Activated CD8-positive, alpha-beta memory T cell treated with anti-CD3 and anti-CD28 coated beads, Interleukin-2, amount 10 ng/mL, durations not matched to agents 7 days and 5 days (primary cell): ENCODE results near the gene ZFYVE28. TPM values are rescaled to one million over a fixed set of nuclear protein-coding genes. Genes with fewer than 3 reads are reported as not detected.

ENCODE experiments used
- ATAC-seq: fragments of 150-1000 bp; cut with Tn5 transposase; one replicate; pipeline ENCODE4 v1.10.0; 2021; ENCODE audit warnings: moderate library complexity
- CTCF ChIA-PET: fragments of 350-600 bp; sonication (Branson Sonifier 250); formaldehyde crosslinking; loops from one replicate; lab custom pipeline; 2021; ENCODE audit warnings: antibody characterized with exemption; lab: Charles Lee
- DNase-seq: peaks from one replicate; pipeline ENCODE4 v3.0.0-alpha.2; 2020
- H3K27ac Mint-ChIP-seq: one replicate; pipeline ENCODE4 v1.8.0; 2021; ENCODE audit warnings: mild to moderate bottlenecking, mixed read lengths
- H3K27me3 Mint-ChIP-seq: one replicate; pipeline ENCODE4 v1.8.0; 2021; ENCODE audit warnings: mixed read lengths
- H3K36me3 Mint-ChIP-seq: one replicate; pipeline ENCODE4 v1.8.0; 2021; ENCODE audit warnings: mild to moderate bottlenecking, mixed read lengths
- H3K4me1 Mint-ChIP-seq: one replicate; pipeline ENCODE4 v1.8.0; 2021; ENCODE audit warnings: mixed read lengths
- H3K4me3 Mint-ChIP-seq: one replicate; pipeline ENCODE4 v1.8.0; 2021; ENCODE audit warnings: mild to moderate bottlenecking, moderate library complexity, mixed read lengths
- H3K9me3 Mint-ChIP-seq: one replicate; pipeline ENCODE4 v1.8.0; 2022; ENCODE audit warnings: low read depth, mixed read lengths
- total RNA-seq, 2 experiments: library from RNA; stranded (reverse); gene quantifications; one replicate each; pipeline ENCODE4 v1.2.3, GENCODE V29; 2021

Gene ZFYVE28
- total RNA-seq, 2 experiments from 2014 or later = 12.5 to 30.3 TPM

DNA sequence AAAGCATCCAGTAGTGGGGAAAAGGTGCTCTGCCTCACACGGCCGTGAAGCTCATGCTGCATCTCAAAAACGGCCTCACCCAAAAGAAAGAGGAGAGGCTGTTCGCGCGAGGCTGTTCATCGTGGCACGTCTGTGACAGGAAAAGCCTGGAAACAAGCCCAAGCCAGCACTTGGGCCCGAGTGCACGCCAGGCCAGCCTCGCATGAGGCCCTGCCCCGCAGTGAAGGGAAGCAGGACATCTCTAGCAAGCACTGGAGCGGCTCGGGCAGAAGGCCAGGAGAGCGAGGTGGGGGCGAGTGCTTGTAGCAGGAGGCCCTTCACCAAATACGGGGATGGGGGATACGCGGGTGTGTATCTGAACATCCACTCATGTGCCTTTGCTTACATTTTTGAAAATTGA, 116.6 kb downstream of the ZFYVE28 start:
- CTCF ChIA-PET = interaction anchor here (1.2 kb wide), 1 partner anchor 11 kb away, joined by 3 read pairs; no protein-coding TSS in a partner anchor
- Mint-ChIP-seq H3K27ac (no peak overlapping the region), H3K4me3 (no peak overlapping the region), H3K27me3 (no peaks in the 10 kb centered on the region), H3K4me1 (peaks cover 6% of the 10 kb centered on the region), H3K9me3 (peaks cover 2% of the 10 kb centered on the region), H3K36me3 (peaks cover 4% of the 10 kb centered on the region)
- DNase-seq (peak; percentile 34), ATAC-seq (no peak)

- CTCF ChIA-PET = no interaction called here
- Mint-ChIP-seq H3K9me3 (no peaks in the 10 kb centered on the region), H3K27ac (no peak overlapping the region), H3K27me3 (no peaks in the 10 kb centered on the region), H3K4me3 (no peak overlapping the region), H3K4me1 (peaks cover 6% of the 10 kb centered on the region), H3K36me3 (peaks cover 4% of the 10 kb centered on the region)
- DNase-seq (peak; percentile 37), ATAC-seq (no peak)
These were observed 117.2 kb downstream of the ZFYVE28 start for GRCh38 chr4:2301225-2301642.

DNA sequence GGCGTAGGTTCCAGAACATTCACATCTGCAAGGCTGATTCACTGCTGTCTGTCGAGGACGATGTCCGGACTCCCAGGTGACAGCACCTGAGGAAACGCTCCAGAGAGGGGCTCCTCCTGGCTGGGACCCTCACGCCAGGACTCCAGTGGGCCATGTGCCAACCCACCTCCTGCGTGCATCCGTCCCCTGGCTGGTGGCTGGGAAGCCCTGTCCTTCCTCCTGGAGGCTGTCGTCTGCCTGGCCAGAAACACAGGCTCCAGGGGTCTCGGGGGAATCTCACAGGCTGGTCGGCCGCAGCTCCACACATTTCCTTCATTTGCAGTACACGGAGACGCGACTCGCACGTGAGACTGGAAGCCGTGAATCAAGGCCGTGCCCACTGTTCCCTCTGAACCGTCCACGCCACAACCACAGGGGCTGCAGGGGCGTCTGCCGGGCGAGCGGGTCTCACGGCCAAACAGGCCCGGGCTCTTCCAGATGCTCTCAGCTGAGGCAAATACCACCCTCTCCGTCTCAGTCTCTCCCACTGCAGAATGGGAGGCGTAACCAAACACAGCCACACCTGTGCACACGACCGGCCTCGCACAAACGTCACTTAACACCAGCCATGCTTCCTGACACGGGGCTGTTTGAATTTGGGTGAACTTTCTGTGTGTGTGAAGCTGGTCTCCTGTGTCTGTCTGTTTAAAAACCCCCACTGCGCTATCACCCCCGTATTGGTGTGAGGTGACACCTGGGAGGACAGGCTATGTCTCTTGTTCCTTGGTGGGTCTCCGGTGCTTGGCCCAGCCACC, 117.8 kb downstream of the ZFYVE28 start:
- DNase-seq (peak; percentile 29), ATAC-seq (no peak)
- no peak overlapping the region for H3K4me3 Mint-ChIP-seq
- H3K36me3 Mint-ChIP-seq = peaks cover 4% of the 10 kb centered on the region
- H3K4me1 Mint-ChIP-seq = peaks cover 8% of the 10 kb centered on the region
- no peak overlapping the region for H3K27ac Mint-ChIP-seq
- CTCF ChIA-PET = no interaction called here
- H3K27me3 Mint-ChIP-seq = no peaks in the 10 kb centered on the region
- no peaks in the 10 kb centered on the region for H3K9me3 Mint-ChIP-seq

DNA sequence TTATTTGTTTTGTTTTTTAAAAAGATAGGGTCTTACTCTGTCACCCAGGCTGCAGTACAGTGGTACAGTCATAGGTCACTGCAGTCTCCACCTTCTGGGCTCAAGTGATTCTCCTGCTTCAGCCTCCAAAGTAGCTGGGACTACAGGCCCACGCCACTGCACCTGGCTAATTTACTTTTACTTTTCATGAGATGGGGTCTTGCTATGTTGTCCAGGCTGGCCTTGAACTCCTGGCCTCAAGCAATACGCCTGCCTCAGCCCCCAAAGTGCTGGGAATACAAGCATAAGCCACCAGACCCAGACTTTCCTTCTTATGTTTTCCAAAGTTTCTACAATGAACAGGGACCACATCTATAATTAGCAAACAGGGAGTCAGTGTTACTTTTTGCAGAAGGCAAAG, 118.7 kb downstream of the ZFYVE28 start:
- Mint-ChIP-seq H3K27ac (no peak overlapping the region), H3K27me3 (no peaks in the 10 kb centered on the region), H3K9me3 (no peaks in the 10 kb centered on the region), H3K4me3 (no peak overlapping the region), H3K4me1 (peaks cover 14% of the 10 kb centered on the region), H3K36me3 (peaks cover 4% of the 10 kb centered on the region)
- ATAC-seq = no peak
- CTCF ChIA-PET = no interaction called here
- no peak for DNase-seq

DNA sequence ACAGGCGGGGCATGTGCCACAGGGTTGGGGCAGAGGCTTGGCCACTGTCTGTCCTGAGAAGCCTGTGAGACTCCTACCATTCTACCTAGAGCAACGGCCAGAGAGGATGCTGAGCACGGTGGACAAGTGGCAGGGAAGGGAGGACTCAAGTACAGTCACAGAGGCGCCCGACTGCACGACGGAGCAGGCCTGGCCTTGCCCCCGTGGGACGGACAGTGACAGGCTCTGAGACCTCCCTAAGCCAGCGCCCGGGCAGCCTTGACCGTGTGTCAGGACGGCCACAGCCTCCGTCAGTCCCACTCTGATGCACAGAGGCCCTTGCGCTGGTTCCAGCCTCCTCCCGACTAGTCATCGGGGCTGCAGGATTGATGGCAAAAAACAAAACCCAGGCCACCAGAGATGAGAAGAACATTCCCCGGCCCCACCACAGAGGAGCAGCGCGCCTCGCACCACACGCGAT, 119.9 kb downstream of the ZFYVE28 start:
- H3K27me3 Mint-ChIP-seq = no peaks in the 10 kb centered on the region
- DNase-seq = no peak
- no peak for ATAC-seq
- H3K9me3 Mint-ChIP-seq = no peaks in the 10 kb centered on the region
- H3K4me3 Mint-ChIP-seq = no peak overlapping the region
- no peak overlapping the region for H3K27ac Mint-ChIP-seq
- H3K4me1 Mint-ChIP-seq = peaks cover 17% of the 10 kb centered on the region
- CTCF ChIA-PET = no interaction called here
- peaks cover 7% of the 10 kb centered on the region for H3K36me3 Mint-ChIP-seq

- no peak for ATAC-seq
These were observed 120.6 kb downstream of the ZFYVE28 start for GRCh38 chr4:2297606-2298531.

GRCh38 chr4:2296631-2297601, 121.5 kb downstream of the ZFYVE28 start:
- peaks cover 3% of the 10 kb centered on the region for H3K27me3 Mint-ChIP-seq
- DNase-seq = peak; percentile 33
- H3K4me1 Mint-ChIP-seq = peaks cover 17% of the 10 kb centered on the region
- H3K27ac Mint-ChIP-seq = no peak overlapping the region
- ATAC-seq = no peak
- H3K4me3 Mint-ChIP-seq = no peak overlapping the region
- peaks cover 4% of the 10 kb centered on the region for H3K36me3 Mint-ChIP-seq
- CTCF ChIA-PET = no interaction called here
- no peaks in the 10 kb centered on the region for H3K9me3 Mint-ChIP-seq

More at GRCh38 chr4:2297606-2298531, 120.6 kb downstream of the ZFYVE28 start:
- no peak overlapping the region for H3K4me3 Mint-ChIP-seq
- peaks cover under 1% of the 10 kb centered on the region for H3K27me3 Mint-ChIP-seq
- H3K27ac Mint-ChIP-seq = no peak overlapping the region
- no peaks in the 10 kb centered on the region for H3K9me3 Mint-ChIP-seq
- H3K4me1 Mint-ChIP-seq = peaks cover 17% of the 10 kb centered on the region
- peaks cover 7% of the 10 kb centered on the region for H3K36me3 Mint-ChIP-seq
- CTCF ChIA-PET = no interaction called here
- DNase-seq = peak; percentile 35

DNA sequence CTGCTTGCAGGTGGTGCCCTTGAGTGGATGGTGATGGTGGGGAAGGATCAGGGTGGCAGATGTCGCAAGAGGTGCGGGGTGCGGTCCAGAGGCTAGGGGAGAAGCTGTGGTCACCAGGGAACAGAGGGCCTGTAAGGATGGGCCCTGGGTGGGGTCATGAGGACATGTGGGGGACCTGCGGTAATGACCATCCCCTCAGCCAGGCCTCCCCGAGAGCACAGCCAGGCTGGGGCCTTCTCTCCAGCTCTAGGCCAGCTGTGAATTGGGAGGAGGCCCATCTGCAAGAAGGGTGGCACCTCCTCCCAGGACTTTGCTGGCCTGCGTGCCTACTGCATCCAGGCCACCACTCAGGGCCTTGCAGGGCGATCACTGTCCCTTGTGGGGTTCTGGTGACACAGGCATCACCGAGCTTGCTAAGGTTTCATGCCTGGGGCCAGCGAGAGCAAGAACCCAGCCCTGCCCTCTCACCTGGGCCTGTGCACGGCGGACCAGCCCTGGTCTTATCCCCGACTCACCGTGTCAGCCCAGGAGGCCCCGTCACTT, 122.5 kb downstream of the ZFYVE28 start:
- peaks cover 4% of the 10 kb centered on the region for H3K36me3 Mint-ChIP-seq
- no peak overlapping the region for H3K27ac Mint-ChIP-seq
- ATAC-seq = no peak
- CTCF ChIA-PET = interaction anchor here (0.8 to 1.1 kb wide), 2 partner anchors 15 to 76 kb away, joined by 3 read pairs; no protein-coding TSS in a partner anchor
- peaks cover 24% of the 10 kb centered on the region for H3K4me1 Mint-ChIP-seq
- no peaks in the 10 kb centered on the region for H3K9me3 Mint-ChIP-seq
- H3K27me3 Mint-ChIP-seq = peaks cover 3% of the 10 kb centered on the region
- DNase-seq = peak; percentile 38
- no peak overlapping the region for H3K4me3 Mint-ChIP-seq

DNA sequence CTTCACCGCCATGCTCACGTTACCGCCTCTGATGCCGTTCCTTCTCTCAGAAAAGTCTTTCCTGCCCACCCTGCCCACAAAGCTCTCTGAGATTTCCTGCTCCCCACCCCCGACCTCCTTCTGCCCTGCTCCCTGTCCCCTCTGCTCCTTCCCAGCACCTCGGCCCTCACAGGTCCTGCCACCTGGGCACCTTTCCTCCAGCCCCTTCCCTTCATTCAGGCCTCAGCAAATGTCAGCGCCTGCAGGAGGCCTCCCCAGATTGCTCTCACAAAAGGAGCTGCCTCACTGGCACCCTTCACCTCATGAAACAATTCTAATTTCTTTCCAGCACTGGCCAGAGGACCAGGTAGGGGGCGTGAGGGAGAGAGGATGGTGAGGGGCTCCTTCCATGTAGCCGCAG, 122.9 kb downstream of the ZFYVE28 start:
- ATAC-seq (no peak), DNase-seq (peak; percentile 38)
- H3K36me3 Mint-ChIP-seq = peaks cover 4% of the 10 kb centered on the region
- H3K9me3 Mint-ChIP-seq = no peaks in the 10 kb centered on the region
- CTCF ChIA-PET = interaction anchor here (0.8 to 1.1 kb wide), 2 partner anchors 16 to 75 kb away, joined by 3 read pairs; no protein-coding TSS in a partner anchor
- H3K27ac Mint-ChIP-seq = no peak overlapping the region
- H3K4me1 Mint-ChIP-seq = peaks cover 29% of the 10 kb centered on the region
- peaks cover 3% of the 10 kb centered on the region for H3K27me3 Mint-ChIP-seq
- H3K4me3 Mint-ChIP-seq = no peak overlapping the region

GRCh38 chr4:2292646-2293108, 125.8 kb downstream of the ZFYVE28 start:
- no peak overlapping the region for H3K4me3 Mint-ChIP-seq
- peaks cover 3% of the 10 kb centered on the region for H3K36me3 Mint-ChIP-seq
- no peak overlapping the region for H3K27ac Mint-ChIP-seq
- no peak for ATAC-seq
- H3K4me1 Mint-ChIP-seq = peaks cover 33% of the 10 kb centered on the region
- H3K9me3 Mint-ChIP-seq = no peaks in the 10 kb centered on the region
- CTCF ChIA-PET = interaction anchor here (1.1 to 1.3 kb wide), 2 partner anchors 31 to 73 kb away, joined by 4 read pairs; partner anchors contain the start of gene MXD4
- DNase-seq = peak; percentile 30
- peaks cover 3% of the 10 kb centered on the region for H3K27me3 Mint-ChIP-seq

DNA sequence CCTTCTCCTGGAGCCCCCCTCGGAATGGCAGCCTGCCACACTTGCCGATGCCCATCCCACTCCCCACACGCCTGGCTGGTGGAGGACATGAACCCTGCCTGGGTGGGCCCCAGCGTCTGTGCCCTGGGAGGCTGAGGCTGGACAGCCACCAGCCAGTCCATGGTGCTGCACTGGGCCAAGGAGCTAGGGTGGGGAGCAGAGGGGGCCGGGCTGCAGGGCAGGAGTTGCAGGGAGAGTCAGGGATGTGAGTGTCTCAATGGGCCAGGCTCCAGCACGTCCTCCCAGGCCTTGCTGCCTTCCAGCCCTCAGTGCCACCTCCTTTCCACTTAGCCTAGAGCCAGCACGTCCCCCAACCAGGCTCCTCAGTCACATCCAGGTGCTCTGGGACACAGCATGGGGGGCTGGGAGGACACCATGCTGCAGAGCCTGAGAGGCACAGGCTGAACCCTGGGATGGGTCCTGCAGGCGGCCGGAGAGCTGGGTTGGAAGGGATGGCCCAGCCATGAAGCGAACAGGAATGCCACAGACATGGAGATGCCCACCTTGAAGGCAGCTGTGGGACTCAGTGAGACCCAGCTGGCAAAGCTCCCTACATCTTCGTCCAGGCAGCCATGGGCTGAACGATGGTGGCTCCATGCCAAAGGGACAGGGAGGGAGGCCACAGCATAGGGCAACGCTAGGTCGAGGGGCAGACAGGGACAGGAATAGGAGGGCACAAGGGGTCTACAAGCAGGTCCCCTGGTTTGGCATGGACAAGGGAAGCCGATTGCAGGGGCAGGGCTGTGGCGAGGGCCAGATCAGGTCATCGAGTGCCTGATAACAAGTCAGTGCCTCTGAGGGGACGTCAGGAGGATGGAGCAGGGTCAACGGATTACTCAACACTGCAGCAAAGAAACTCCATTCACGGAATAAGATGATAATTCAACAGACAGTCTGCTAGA, 126.5 kb downstream of the ZFYVE28 start:
- Mint-ChIP-seq H3K27ac (no peak overlapping the region), H3K36me3 (peaks cover 3% of the 10 kb centered on the region), H3K4me1 (peaks cover 30% of the 10 kb centered on the region), H3K9me3 (no peaks in the 10 kb centered on the region), H3K4me3 (no peak overlapping the region), H3K27me3 (peaks cover 3% of the 10 kb centered on the region)
- DNase-seq (peak; percentile 39), ATAC-seq (no peak)
- CTCF ChIA-PET = interaction anchor here (1.1 to 1.9 kb wide), 3 partner anchors 30 to 72 kb away, joined by 4 to 7 read pairs (median 4); partner anchors contain the start of gene MXD4
